ENCODE measurements around the gene RIMBP2.

RIMBP2 gene

DNA sequence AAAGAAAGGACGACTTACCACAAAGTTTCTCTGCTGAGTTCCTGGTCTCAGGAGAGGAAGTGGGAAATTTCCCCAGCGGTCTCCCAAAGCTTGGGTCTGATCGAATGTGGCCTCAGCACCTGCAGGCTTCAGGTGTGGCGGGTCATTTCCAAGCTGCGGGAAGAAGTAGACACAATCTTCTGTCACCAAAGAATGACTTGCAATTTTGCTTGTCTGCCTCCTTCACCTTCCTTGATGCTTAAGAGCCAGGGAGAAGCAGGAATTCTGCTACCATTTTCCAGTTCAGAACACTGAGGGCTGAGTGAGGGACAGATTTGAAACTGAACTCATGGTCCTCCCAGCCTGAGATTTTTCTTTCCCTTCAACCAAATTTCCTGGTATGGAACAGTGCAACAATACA lies 87.8 kb downstream of the RIMBP2 start:
- DNase-seq (ENCODE audit: low spot score): no peak

DNA sequence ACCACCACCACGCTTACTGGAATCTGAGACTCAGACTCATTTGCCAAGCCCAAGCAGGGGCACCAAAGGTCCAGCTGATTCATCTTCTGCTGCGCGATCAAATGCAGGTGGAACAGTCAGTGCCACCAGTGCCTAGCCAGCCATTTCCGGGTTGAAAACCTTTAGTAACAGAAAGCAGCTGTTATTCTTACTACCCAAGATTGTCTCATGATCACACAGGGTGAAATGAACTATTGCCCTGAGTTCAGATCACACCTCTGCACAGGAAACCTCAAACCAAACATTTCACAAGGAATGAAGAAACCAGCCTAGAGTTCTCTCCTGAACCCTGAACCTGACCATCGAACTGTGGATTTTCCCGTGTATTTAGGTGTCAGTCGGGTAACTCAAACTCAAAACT lies 88.9 kb downstream of the RIMBP2 start:
- no peak for DNase-seq (ENCODE audit: low spot score)

DNA sequence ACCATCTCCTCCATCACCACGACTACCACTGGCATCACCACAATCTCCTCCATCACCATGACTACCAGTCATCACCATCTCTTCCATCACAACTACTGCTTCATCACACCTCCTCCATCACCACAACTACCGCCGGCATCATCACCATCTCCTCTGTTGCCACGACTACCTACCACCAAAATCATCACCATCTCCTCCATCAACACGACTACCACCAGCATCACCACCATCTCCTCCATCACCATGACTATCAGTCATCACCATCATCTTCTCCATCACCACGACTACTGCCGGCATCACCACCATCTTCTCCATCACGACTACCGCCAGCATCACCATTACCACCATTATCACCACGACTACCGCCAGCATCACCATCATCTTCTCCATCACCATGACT lies 89.5 kb downstream of the RIMBP2 start:
- no peak for DNase-seq (ENCODE audit: low spot score)

DNA sequence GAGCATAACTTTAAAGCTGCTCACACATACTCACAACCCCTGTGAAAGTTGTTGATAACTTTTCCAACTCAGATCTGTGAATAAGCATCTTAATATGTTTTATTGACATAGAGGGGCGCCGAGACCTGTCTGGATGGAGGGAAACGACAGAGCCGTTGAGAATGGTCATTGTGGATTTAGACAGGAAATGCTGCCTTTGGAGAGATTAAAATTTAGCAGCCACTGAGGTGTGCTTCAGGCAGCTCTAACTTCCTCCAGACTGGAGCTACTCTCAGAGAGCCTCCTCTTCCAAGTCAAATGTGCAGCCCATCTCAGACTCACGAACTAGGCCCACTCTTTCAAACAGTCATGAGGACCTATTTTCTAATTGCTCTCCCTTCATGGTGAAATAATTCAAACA lies 90.9 kb downstream of the RIMBP2 start:
- DNase-seq (ENCODE audit: low spot score): no peak

DNA sequence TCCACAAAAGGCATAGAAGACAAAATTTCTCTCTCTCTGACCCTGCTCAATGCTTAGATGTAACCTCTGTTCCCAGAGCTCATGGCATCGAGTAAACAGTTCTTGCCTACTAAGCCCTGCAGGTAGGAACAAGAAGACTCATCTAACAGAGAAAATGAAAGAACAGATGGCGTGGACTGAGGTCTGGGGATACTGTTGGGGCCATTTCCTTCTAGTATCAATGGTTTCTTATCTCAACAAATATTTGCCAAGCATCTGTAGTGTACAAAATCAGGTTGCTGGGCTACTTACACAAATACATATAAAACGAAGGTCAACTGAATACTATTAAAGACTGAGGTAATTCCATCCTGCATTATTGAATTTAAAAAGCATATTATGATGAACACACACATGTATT lies 93.3 kb downstream of the RIMBP2 start:
- no peak for DNase-seq (ENCODE audit: low spot score)

DNA sequence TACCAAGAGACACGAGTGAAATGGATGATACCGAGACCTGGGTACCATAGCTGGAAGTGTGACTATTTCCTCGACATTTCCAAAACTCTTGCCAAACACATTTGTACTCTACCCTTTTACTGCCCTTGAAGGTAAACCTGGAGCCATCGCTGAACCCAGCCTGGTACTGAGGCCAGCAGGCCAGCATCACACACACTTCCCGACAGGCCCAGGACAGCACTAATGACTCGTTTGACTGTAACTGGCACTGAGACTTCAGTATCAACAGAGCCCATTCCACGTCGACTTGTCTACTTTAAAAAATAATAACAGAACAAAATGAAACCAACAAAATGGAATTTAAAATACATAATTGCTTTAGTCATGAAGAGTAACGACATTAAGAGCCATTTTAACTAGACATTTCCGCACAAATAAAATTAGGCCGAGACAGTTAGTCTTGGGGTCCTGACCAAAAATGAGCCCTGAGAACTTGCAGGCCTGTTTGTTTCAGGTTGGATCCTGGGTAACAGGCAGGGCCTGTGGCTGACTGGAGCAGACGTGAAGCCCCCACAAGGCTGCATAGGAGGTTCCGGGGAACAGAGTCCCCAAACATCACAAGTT lies 94.3 kb downstream of the RIMBP2 start:
- DNase-seq (ENCODE audit: low spot score): no peak

DNA sequence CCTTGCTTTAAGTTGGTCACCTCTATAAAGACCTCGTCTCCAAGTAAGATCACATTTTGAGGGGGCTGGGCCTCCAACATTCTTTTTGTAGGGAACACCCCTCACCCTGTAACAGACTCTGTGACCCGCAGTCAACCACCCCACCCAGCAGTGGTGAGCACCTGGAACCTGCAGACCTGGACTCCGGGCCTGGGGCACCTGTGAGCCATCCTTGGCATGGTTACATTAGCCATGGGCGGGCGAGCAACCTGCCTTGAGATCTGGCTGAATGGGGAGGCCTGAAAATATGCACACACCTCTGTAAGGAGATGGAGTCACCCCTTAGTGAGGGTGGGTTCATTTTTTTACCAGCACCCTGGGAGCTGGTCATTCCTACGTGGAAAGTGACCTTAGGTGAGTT lies 95.3 kb downstream of the RIMBP2 start:
- no peak for DNase-seq (ENCODE audit: low spot score)

DNA sequence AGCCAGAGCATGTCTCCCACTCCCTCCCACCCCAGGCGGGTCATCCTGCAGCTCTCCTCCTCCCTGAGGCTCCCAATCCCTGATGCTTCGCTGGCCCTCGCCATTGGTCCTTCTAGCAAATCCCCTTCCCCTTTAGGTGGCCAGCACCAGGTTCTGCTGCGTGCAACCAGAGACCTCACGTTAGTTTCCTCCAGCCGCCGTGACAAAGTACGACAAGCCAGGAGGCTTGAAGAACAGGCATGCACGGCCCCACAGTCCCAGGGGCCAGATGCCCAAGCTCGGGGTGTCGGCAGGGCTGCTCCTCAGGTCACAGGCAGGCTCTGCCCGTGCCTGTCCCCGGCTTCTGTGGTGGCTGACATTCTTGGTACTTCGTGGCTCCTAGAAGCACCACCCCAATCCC lies 95.8 kb downstream of the RIMBP2 start:
- no peak for DNase-seq (ENCODE audit: low spot score)

DNA sequence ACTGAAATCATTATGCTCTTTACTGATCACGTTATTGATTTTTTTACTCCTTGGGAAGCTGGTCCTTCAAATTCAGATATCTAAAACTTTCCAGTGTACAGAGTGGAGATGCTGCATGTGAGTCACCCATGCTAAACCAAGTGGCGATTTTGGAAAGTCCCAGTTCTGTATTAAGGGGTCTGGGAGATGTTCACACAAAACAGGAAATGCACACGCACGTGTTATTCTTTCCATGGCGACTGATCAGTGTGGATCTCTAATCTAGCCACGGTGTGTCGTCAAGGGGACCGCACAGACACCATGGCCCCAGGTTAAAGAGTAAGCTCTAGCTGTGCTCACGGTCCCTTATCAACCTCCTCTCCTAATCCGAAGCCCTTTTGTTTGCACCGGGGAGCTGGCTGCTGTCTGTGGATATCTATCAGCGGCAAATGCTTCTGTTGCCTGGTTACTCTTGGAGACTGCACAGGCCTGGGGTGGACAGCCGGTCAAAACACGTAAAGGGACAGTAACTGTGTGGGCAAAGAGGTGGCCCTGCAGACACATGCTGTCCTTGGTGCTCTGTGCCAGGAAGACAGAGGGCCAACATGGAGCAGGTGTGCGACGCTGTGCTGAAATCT lies 96.6 kb downstream of the RIMBP2 start:
- no peak for DNase-seq (ENCODE audit: low spot score)

DNA sequence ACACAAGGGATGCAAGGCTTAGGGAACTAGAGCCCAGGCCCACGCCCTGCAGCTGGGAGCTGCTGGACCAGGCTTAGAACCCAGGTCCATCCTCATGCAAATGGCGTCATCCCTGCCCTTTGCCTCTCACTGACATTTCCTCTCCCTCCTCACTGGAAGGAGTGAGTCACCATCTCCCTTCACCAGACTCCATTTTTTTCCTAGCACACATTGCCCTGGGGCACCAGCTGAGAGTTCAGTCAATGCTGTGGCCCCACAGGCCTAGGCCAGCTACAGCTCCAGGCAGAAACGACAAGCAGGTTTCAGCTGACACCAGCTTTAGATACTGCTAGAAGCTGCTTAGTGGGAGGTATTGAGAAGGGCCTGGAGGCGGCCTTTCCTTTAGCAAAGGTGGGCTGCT lies 98.9 kb downstream of the RIMBP2 start:
- no peak for DNase-seq (ENCODE audit: low spot score)

DNA sequence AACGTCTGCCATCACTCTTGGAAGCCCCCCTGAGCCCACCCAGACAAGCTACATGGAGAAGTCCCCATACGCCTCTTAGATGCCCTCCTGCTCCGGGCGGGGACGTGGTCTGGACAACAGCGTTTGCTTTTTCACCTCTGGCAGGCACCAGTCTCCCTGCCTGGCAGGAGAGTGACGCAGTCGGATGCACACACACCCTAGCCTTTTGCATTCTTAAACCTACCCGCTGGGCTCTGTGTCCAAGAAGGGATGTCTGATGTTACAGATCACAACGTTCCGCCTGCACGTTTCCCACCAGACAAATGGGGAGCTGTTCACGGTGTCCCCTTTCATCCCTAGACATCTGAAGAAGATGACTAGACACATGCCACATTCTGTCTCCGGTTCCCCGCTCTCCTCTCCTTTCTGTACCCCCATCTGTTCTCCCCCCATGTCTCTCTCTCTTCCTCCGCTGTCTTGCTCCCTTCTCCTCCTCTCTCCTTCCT lies 100.2 kb downstream of the RIMBP2 start:
- no peak for DNase-seq (ENCODE audit: low spot score)

DNA sequence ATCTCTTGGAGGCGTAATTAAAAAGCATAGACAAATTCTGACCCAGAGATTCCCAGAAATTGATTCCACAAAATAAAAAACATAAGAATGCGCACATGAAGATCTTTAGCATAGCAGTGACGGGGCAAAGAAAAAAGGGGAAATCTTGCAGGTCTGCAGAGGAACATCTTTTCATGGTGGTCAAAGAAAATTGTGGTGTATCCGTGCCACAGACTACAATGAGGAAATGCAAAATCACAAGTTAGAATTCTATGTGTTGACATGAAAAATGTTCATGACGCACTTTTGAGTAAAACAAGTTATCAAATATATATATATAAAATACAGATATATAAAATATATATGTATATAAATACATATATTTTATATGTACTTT lies 101.6 kb downstream of the RIMBP2 start:
- DNase-seq (ENCODE audit: low spot score): no peak

DNA sequence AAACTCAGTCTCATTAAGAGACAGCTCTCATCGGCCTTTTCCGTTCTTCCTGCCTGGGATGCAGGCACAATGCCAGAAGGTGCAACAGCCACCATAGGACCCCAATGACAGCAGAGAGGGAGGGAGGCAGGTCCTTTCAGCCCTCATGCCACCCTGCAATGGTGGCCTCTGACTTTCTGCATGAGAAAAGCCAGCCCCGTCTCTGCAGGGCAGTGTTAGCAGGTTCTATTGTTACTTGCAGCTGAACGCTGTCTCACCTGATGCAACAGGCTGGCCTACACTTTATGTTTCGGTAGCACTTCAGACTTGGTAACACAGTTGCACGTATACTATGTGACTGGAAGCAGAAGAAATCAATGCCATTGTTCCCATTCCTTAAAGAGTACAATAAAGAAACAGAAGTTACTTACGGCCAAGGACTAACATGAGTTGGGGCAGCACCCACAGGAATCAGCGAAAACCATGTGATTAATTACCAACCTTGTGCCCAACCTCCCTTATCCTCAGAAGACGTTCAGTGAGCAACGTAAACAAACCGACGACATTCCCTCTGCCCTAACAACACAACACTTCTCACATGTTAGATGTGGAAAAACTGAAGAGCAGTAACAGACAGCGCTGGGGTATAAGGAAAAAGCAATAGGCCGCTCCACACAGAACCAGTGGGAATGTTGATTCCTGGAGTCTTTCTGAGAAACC lies 102.1 kb downstream of the RIMBP2 start:
- DNase-seq (ENCODE audit: low spot score): no peak

DNA sequence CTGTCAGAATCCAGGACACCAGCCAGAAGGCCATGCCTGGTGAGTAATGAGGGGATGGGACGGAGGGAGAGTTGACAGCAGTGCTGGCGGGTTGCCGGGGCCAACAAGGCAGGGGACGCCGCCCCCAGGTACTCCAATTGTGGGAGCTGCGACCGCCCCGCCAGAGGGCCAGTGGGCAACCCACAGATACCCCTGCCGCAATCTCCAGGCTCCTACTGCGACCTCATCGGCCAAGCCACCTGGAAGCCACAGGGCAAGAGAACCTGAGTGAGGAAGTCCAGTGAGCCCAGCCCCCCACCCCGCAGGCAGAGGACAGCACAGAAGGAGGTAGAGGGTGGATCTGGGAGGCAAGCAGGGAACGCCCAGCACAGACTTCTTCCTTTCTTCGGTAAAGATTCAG lies 103.0 kb downstream of the RIMBP2 start:
- no peak for DNase-seq (ENCODE audit: low spot score)

DNA sequence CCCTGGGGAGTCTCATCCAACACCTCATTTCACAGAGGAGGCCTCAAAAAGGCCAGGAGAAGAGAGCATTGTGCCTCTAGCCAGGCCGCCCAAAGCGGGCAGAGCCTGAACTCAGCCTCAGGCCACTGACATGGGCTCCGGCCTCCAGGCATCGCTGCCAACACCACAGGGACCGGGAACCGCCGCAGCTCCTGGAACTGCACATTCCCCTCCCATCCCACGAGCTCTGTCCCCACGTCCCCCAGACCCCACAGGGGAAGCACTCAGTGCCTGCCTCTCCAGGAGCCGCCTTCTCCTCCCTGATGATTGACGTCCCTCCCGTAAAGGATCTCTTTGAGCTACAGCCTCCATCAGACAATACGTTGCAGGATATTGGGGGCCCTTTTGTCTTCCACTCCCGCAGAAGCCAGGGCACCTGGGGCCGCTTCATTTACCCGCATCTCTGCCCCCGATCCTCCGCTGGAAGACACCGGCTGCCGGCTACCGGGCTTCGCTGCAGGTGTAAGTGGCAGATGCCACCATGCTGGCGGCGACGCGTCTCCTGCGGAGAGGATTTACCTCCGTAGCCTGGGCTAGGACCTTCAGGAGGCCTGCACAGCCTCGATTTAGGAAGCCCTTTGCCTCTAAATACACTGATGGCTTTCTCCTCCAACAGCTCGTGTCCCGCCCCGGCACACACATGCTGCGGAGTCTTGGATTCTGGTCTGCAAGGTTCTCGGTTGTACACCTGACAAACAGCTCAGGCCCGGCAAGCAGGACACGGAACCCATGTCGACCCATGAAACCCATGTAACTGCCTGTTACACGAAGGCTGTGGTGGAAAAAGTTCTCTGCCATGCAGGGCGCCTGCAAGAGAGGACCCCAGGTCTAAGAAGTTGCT lies 104.8 kb downstream of the RIMBP2 start:
- no peak for DNase-seq (ENCODE audit: low spot score)

DNA sequence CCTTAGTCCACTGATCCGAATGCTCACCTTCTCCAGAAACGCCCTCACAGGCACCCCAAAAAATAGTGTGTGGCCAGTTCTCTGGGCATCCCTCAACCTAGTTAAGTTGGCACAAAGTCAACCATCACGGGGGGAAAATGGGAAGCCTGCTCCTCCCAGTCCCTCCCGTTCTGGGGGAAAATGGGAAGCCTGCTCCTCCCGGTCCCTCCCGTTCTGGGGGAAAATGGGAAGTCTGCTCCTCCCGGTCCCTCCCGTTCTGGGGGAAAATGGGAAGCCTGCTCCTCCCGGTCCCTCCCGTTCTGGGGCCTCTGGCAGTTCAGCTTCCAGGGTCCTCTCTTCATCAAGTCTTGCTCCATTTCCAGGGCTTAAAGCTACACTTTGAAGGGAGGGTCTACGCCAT lies 106.1 kb downstream of the RIMBP2 start:
- DNase-seq (ENCODE audit: low spot score): no peak

DNA sequence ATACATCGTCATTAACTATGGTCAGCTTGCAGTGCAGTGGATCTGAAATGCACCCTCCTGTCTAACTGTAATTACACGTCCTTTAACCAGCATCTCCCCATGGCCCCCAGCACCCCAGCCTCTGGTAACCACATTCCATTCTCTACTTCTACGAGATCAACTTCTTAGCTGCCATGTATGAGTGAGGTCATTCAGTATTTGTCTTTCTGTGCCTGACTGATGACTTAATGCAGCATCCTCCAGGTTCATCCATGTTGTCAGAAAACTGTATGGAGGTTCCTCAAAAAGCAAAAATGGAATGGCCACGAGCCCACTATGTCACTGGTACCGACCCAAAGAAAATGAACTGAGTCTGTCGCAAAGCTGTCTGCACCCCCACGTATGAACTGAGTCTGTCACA lies 107.3 kb downstream of the RIMBP2 start:
- DNase-seq (ENCODE audit: low spot score): no peak

DNA sequence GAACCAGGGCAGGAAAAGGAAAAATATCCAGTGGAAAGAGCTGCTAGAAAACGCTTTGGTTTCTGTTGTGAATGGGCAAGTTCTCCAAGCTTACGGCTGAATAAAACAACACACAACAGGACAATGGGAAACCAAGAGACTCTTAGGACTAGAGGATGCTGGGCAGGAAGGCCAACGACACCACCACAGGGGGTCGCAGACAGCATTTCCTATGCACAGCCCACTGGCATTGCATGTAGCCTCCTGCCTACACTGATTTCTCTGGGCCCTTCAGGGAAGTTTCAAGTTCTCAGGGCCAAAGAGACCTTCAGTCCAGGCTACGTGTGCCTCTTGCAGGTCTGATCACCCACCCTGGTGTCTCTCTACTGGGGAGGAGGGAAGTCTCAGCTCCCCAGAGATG lies 108.0 kb downstream of the RIMBP2 start:
- no peak for DNase-seq (ENCODE audit: low spot score)

DNA sequence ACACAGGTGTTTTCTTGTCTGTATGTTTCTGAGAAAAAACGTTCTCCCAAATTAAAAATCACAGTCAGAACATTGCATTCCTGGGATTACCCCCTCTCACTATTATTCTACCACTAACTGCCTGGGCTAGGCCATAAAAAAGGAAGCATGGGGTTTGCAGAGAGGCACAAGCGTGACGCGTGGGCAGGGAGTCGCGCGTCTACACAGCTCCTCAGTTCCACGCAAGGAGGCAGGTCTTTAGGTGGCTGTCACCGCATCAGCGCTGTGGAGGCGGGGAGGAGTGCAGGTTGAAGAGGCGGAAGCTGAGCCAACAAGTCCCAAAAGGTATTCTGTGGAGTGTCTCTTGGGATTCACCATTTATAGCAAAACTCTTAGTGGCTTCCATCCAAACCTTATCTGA lies 109.9 kb downstream of the RIMBP2 start:
- DNase-seq (ENCODE audit: low spot score): no peak

DNA sequence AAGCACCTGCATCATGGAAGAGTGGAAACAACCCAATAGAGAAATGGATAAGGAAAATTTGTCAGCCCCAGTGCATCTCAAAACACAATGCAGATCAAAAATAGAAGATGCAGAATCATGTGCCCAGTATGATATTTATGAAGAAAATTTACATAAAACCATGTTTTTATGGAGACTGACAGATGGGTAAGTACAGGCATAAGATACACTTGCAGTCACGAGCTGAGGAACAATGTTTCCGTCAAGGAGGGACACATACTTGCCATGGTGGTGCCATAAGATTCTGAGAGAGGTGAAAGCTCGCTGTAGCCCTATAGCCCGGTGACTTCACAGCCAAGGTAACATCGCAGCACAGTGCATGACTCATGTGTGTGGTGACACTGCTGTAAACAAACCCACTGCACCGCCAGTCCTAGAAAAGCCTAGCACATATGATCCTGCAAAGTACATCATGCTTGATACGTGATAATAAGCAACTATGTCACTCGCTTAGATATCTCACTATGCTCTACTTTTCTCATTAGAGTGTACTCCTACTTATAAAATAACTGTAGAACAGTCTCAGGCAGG lies 112.6 kb downstream of the RIMBP2 start:
- no peak for DNase-seq (ENCODE audit: low spot score)

DNA sequence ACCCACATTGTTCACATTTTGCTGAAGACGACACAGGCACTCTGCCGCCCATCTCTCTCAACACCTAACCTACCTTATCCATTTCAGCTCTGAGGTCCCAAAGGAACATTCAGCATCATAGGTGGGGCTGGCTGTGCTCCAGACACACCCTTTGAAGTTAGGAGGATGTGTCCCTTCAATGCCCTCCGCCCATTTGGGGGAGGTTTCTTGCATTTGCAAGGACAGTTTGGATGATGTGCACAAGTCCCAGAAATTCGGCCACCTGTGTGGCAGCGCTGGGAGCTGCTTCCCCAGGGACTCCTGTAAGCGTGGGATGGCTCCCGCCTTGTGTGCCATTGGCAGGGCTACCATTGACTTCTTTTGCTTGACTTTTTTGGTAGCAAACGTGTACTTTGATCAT lies 113.8 kb downstream of the RIMBP2 start:
- DNase-seq (ENCODE audit: low spot score): no peak

DNA sequence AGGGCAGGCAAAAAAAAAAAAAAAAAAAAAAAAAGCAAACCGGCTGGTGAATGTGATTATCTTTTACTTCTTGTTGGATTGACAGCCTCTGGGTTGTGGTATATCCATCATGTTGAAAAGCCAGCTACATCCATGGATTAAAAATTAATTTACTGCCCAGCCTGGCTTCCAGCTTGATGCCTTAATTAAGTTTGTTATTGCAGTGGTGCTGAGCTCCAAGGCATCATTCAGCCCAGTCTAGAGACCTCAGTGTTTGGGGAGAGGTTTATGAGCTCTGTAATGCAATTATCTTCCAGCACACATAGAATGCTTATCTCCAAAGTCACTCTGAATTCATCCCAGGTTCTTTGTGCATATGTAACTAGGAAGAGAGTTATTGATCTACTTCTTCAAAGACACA lies 114.8 kb downstream of the RIMBP2 start:
- DNase-seq (ENCODE audit: low spot score): no peak

Data from AG08395 (cell line).